Naive thymus-derived CD8-positive, alpha-beta T cell (primary cell): ENCODE data around the gene SFT2D3. TPM values are rescaled to one million over a fixed set of nuclear protein-coding genes. Genes with fewer than 3 reads are reported as not detected.
A peak's percentile ranks its signal among the peaks of the same experiment; 100 is the strongest.

ENCODE experiments used
- ATAC-seq, 2 donors: fragments of 150-1000 bp; cut with Tn5 transposase in 1 of 2; sonication (Bioruptor Pico), chemical (Tn5 transposase) in 1 of 2; 1 replicate in 1 of 2; 2 replicates in 1 of 2; pipeline ENCODE4 v1.10.0; 2021; ENCODE audit warnings: mild to moderate bottlenecking in 2 of 2, moderate library complexity in 2 of 2
- POLR2A ChIA-PET: fragments of 350-600 bp; sonication (Branson Sonifier 250); formaldehyde crosslinking; loops from one replicate; lab custom pipeline; 2021; ENCODE audit warnings: antibody characterized with exemption; lab: Charles Lee
- DNase-seq, 10 donors: peaks; one replicate each; pipeline versions ENCODE4 v3.0.0 to v3.0.0-alpha.2; 2020 to 2022
- H3K27ac Mint-ChIP-seq, 10 donors: one replicate each; pipeline ENCODE4 v1.8.0; 2020 to 2022; ENCODE audit warnings: mild to moderate bottlenecking in 10 of 10, mixed read lengths in 10 of 10, moderate library complexity in 4 of 10, inconsistent platforms in 1 of 10
- H3K27me3 Mint-ChIP-seq, 5 donors: one replicate each; pipeline ENCODE4 v1.8.0; 2021 to 2022; ENCODE audit warnings: mixed read lengths in 5 of 5
- H3K36me3 Mint-ChIP-seq, 3 donors: one replicate each; pipeline ENCODE4 v1.8.0; 2020 to 2022; ENCODE audit warnings: mixed read lengths in 3 of 3, mild to moderate bottlenecking in 2 of 3, inconsistent platforms in 1 of 3
- H3K4me1 Mint-ChIP-seq, 4 donors: one replicate each; pipeline ENCODE4 v1.8.0; 2021 to 2022; ENCODE audit warnings: mixed read lengths in 4 of 4
- H3K4me3 Mint-ChIP-seq, 10 donors: one replicate each; pipeline ENCODE4 v1.8.0; 2020 to 2022; ENCODE audit warnings: mild to moderate bottlenecking in 10 of 10, mixed read lengths in 10 of 10, moderate library complexity in 6 of 10, inconsistent platforms in 1 of 10
- H3K9me3 Mint-ChIP-seq, 9 donors: one replicate each; pipeline ENCODE4 v1.8.0; 2020 to 2022; ENCODE audit warnings: mixed read lengths in 9 of 9, mild to moderate bottlenecking in 3 of 9, inconsistent platforms in 1 of 9, moderate library complexity in 1 of 9
- polyA plus RNA-seq, 3 donors: library from polyadenylated mRNA; unstranded; fragments of 300-500 nt; fragmentation: Illumina TruSeq; gene quantifications; one replicate each; pipeline ENCODE4 v1.2.3, GENCODE V29; 2021
- total RNA-seq, 8 experiments: library from RNA in 2 of 8; stranded (reverse) in 2 of 8; gene quantifications; one replicate each; pipeline ENCODE4 v1.2.3 and lab custom pipeline; 2021 to 2026

The SFT2D3 gene
- total and polyA plus RNA-seq, 5 experiments from 2014 or later, result 1.7 to 16.9 (median 4.4) TPM

- Mint-ChIP-seq H3K36me3 (peaks cover 0 to 3% (median 0%) of the 10 kb centered on the region in 3 donors), H3K27ac (no peak overlapping the region), H3K9me3 (peaks cover 0 to 2% (median 0%) of the 10 kb centered on the region in 9 donors), H3K4me3 (no peak overlapping the region), H3K27me3 (peaks cover 21 to 70% (median 54%) of the 10 kb centered on the region in 5 donors), H3K4me1 (peaks cover 3 to 12% (median 4%) of the 10 kb centered on the region in 4 donors)
- ATAC-seq (no peak), DNase-seq (no peak)
- POLR2A ChIA-PET, result no interaction called here
Observed at GRCh38 chr2:127670055-127670956, 31.0 kb upstream of the SFT2D3 start.

- H3K9me3 Mint-ChIP-seq, result peaks cover 0 to 2% (median 0%) of the 10 kb centered on the region in 9 donors
- POLR2A ChIA-PET, result no interaction called here
- no peak overlapping the region for H3K4me3 Mint-ChIP-seq
- H3K4me1 Mint-ChIP-seq, result peaks cover 4 to 17% (median 7%) of the 10 kb centered on the region in 4 donors
- ATAC-seq (no peak), DNase-seq (no peak)
- peaks cover 23 to 67% (median 51%) of the 10 kb centered on the region in 5 donors for H3K27me3 Mint-ChIP-seq
- H3K27ac Mint-ChIP-seq, result no peak overlapping the region
- peaks cover 0 to 3% (median 0%) of the 10 kb centered on the region in 3 donors for H3K36me3 Mint-ChIP-seq
Observed at GRCh38 chr2:127670957-127671290, 30.4 kb upstream of the SFT2D3 start.

- no peak for DNase-seq
- ATAC-seq, result no peak
- Mint-ChIP-seq H3K27me3 (peaks cover 22 to 66% (median 49%) of the 10 kb centered on the region in 5 donors), H3K36me3 (peaks cover 0 to 3% (median 0%) of the 10 kb centered on the region in 3 donors), H3K4me3 (no peak overlapping the region), H3K9me3 (peaks cover 0 to 2% (median 0%) of the 10 kb centered on the region in 9 donors), H3K4me1 (peaks cover 4 to 18% (median 11%) of the 10 kb centered on the region in 4 donors), H3K27ac (peak overlapping the region in 1 of 10 donors; percentile 24)
- POLR2A ChIA-PET, result no interaction called here
Observed at GRCh38 chr2:127671557-127672302, 29.6 kb upstream of the SFT2D3 start.

- peaks cover 4 to 18% (median 12%) of the 10 kb centered on the region in 4 donors for H3K4me1 Mint-ChIP-seq
- peak overlapping the region in 1 of 10 donors; percentile 37 for H3K27ac Mint-ChIP-seq
- H3K9me3 Mint-ChIP-seq, result peaks cover 0 to 2% (median 0%) of the 10 kb centered on the region in 9 donors
- peaks cover 22 to 66% (median 50%) of the 10 kb centered on the region in 5 donors for H3K27me3 Mint-ChIP-seq
- H3K36me3 Mint-ChIP-seq, result peaks cover 0 to 3% (median 0%) of the 10 kb centered on the region in 3 donors
- POLR2A ChIA-PET, result no interaction called here
- DNase-seq, result no peak
- no peak for ATAC-seq
- peak overlapping the region in 3 of 10 donors; percentile 28 to 56 (median 39) for H3K4me3 Mint-ChIP-seq
Observed at GRCh38 chr2:127672341-127673224, 28.7 kb upstream of the SFT2D3 start.

GRCh38 chr2:127673291-127674069 lies 27.8 kb upstream of the SFT2D3 start:
- peaks cover 0 to 2% (median 0%) of the 10 kb centered on the region in 9 donors for H3K9me3 Mint-ChIP-seq
- H3K27ac Mint-ChIP-seq, result peak overlapping the region in 1 of 10 donors; percentile 52
- H3K4me3 Mint-ChIP-seq, result peak overlapping the region; percentile 56 to 86 (median 80)
- peaks cover 4 to 18% (median 12%) of the 10 kb centered on the region in 4 donors for H3K4me1 Mint-ChIP-seq
- no peak for DNase-seq
- peaks cover 22 to 72% (median 53%) of the 10 kb centered on the region in 5 donors for H3K27me3 Mint-ChIP-seq
- no peak for ATAC-seq
- POLR2A ChIA-PET, result no interaction called here
- H3K36me3 Mint-ChIP-seq, result peaks cover 0 to 3% (median 0%) of the 10 kb centered on the region in 3 donors

- Mint-ChIP-seq H3K4me1 (peaks cover 4 to 18% (median 12%) of the 10 kb centered on the region in 4 donors), H3K9me3 (peaks cover 0 to 2% (median 0%) of the 10 kb centered on the region in 9 donors), H3K4me3 (peak overlapping the region; percentile 63 to 86 (median 80)), H3K27ac (no peak overlapping the region), H3K36me3 (peaks cover 0 to 3% (median 0%) of the 10 kb centered on the region in 3 donors), H3K27me3 (peaks cover 19 to 76% (median 52%) of the 10 kb centered on the region in 5 donors)
- ATAC-seq, result peak; percentile 63 to 81
- POLR2A ChIA-PET, result interaction anchor here (1.2 kb wide), 1 partner anchor 26 kb away, joined by 3 read pairs; no protein-coding TSS in a partner anchor
- peak in 4 of 10 donors; percentile 17 to 40 (median 23) for DNase-seq
Observed at GRCh38 chr2:127674241-127675209, 26.8 kb upstream of the SFT2D3 start.

- peaks cover 4 to 18% (median 12%) of the 10 kb centered on the region in 4 donors for H3K4me1 Mint-ChIP-seq
- no peaks in the 10 kb centered on the region for H3K9me3 Mint-ChIP-seq
- POLR2A ChIA-PET, result interaction anchor here (0.6 to 1.2 kb wide), 2 partner anchors 25 to 178 kb away, joined by 3 read pairs; no protein-coding TSS in a partner anchor
- peak within 1 kb of the TSS; percentile 69 to 86 (median 84) for H3K4me3 Mint-ChIP-seq
- DNase-seq, result peak in 1 of 10 donors; percentile 12
- H3K27ac Mint-ChIP-seq, result peak within 1 kb of the TSS in 4 of 10 donors; percentile 25 to 63 (median 59)
- peaks cover 0 to 3% (median 0%) of the 10 kb centered on the region in 3 donors for H3K36me3 Mint-ChIP-seq
- peaks cover 12 to 74% (median 46%) of the 10 kb centered on the region in 5 donors for H3K27me3 Mint-ChIP-seq
- ATAC-seq, result peak; percentile 34 to 40
Observed at GRCh38 chr2:127675331-127676261, 25.7 kb upstream of the SFT2D3 start, which contains the start of gene LIMS2. Gene LIMS2 (minus strand): TSS chr2:127675530. CDS start chr2:127675024, 506 bp downstream.

GRCh38 chr2:127676906-127677305 lies 24.4 kb upstream of the SFT2D3 start:
- DNase-seq (no peak), ATAC-seq (no peak)
- Mint-ChIP-seq H3K27ac (no peak overlapping the region), H3K4me1 (peaks cover 6 to 24% (median 12%) of the 10 kb centered on the region in 4 donors), H3K27me3 (peaks cover 12 to 60% (median 37%) of the 10 kb centered on the region in 5 donors), H3K4me3 (peak overlapping the region in 2 of 10 donors; percentile 20 to 42), H3K9me3 (no peaks in the 10 kb centered on the region), H3K36me3 (peaks cover 0 to 3% (median 0%) of the 10 kb centered on the region in 3 donors)
- POLR2A ChIA-PET, result interaction anchor here (1.0 kb wide), 1 partner anchor 26 kb away, joined by 3 read pairs; no protein-coding TSS in a partner anchor

GRCh38 chr2:127678531-127678930 lies 22.8 kb upstream of the SFT2D3 start:
- Mint-ChIP-seq H3K4me3 (no peak overlapping the region), H3K27ac (no peak overlapping the region), H3K9me3 (no peaks in the 10 kb centered on the region), H3K36me3 (peaks cover 0 to 3% (median 0%) of the 10 kb centered on the region in 3 donors), H3K27me3 (peaks cover 7 to 44% (median 29%) of the 10 kb centered on the region in 5 donors), H3K4me1 (peaks cover 6 to 27% (median 13%) of the 10 kb centered on the region in 4 donors)
- POLR2A ChIA-PET, result no interaction called here
- no peak for DNase-seq
- no peak for ATAC-seq
